GM18498 (cell line): ENCODE data around the gene BFSP1.

ENCODE experiments used
- ATAC-seq: cut with Tn5 transposase; IDR thresholded peaks from one replicate; pipeline ENCODE4 v1.9.1; 2021; ENCODE audit warnings: mild to moderate bottlenecking, moderate library complexity; ENCODE audit not compliant: unreplicated experiment

BFSP1 gene

GRCh38 chr20:17530716-17531664, at the start of gene BFSP1:
BFSP1 (minus strand) TSS chr20:17531379; CDS start chr20:17531329, 50 bp downstream.
- peak; percentile 48 for ATAC-seq

GRCh38 chr20:17580895-17581294, 49.7 kb upstream of the BFSP1 start:
- no peak for ATAC-seq

DNA sequence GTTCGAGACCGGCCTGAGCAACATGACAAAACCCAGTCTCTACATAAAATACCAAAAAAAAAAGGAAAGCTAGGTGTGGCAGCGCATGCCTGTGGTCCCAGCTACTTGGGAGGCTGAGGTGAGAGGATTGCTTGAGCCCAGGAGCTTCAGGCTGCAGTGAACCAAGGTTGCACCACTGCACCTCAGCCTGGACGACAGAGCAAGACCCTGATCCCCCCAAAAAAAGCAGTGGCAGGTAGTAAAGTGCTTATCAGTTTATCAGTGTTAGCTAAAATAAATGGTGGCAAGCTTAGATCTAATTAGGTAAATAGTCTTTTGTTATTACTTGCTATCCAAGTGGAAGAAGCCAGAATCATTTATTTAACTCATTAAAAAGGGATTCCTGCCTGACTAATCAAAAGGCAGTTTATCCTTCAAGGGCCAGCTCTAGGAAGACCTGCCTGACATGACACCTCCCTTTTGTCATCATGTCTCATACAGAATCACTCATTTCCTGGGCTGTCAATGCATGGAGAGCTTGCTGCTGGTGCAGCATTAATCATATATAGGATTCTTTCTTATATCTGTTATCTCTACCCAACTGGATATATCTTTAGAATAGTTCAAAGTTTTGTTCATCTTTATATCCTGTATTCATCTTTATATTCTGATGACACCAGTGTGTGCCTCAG, 48.3 kb upstream of the BFSP1 start:
- no peak for ATAC-seq

DNA sequence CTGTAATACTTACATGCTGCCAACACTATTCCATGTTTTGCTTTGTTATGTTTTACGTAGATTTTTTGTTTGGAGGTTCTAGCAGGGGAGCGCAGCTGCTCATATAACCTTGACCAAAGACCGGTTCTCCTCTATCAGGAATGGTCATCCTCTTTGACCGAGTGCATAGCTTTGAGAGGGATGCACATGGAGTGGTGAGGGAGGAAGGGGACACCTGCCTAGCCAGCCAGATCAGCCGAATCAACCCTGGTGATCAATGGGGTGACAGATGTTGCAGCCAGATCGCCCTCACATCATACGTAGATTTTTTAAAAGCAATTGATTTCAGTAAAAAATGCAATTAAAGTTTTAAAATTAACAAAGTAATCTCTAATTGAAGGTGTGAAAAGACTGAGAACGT, 45.0 kb upstream of the BFSP1 start:
- no peak for ATAC-seq

GRCh38 chr20:17573463-17573862, 42.3 kb upstream of the BFSP1 start:
- no peak for ATAC-seq

DNA sequence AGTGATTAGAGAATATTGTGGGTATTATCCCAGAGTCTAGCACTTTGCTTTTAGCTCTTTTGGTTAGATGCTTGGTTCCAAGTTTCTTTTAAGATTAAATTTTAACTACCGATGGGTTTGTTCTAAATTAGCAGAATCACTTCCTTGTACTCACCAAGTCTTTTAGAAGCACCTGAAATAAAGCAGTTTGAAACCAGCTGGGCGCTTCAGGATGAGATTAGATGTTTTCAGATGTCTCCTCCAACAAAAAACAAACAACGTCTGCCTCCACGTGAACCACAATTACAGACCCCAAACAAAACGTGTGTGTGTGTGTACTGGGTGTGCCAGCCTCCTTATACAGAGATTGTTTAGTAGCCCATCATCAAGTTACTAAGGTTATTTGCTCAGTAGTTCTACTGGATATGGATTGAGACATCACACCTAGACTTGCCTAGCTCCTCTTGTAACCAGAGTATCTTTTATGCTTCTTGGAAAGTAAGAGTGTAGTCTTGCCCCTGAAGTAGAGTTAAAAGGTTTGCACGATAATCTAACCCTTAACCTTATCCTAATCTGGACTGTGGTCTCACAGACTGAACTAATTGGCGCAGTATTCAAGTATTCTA, 41.0 kb upstream of the BFSP1 start:
- ATAC-seq = no peak

DNA sequence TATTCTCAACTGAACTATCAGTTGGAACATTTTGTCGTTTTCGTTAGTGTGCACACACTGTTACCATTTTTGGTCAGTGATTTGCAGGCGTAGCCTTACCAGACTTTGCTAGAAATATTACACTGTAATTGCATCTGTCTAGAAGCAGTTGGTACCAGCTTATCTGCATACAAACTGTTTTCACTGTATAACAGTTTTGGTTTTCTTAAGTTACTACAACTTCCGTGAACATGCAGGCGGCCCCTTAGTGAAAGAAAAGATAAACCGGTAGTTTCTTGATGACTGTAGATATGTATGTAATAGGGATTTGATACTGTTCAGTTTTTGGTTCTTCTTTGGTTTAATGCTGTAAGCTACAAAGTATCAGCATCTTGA, 40.0 kb upstream of the BFSP1 start:
- peak; percentile 25 for ATAC-seq

GRCh38 chr20:17570347-17571152, 39.4 kb upstream of the BFSP1 start:
- ATAC-seq = peak; percentile 41

DNA sequence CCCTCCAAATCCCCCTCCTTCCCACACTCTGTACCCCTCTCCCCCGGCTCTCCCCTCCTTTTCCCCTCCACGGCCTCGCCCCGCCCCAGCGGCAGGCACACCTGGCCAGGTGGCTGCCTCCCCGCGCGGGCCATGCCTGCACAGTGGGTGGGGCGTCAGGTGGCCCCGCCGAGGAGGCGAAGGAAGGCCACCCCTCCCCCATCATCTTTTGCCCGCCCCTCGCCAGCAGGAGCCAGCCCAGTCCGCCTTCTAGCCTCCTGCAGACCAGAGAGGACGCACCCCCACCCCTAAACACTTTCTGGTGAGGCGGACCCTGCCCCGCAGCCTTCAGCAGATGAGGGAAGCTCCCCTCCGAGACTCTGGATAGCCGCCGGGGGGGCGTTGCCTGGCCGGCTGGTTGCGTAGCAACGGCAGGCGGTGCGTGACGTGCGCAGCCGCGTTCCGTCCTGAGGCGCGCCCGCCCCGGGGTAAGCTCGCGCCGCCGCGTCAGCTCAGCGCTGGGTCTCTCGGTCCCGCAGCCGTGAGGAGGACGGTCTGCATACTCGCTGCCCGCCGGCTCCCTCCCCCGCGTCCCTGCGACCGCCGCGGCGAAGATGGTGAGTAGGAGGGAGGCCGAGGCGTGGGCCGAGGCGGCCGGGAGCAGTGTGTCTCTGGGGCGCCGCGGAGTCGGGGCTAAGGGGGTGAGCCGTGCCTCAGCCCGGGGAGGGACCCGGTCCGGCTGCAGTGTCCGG, 38.6 kb upstream of the BFSP1 start, which contains the start of gene DSTN:
DSTN (plus strand) TSS at position 460 of the 731 bp plus-strand sequence; CDS start at position 594, 134 bp downstream.
- peak; percentile 94 for ATAC-seq

DNA sequence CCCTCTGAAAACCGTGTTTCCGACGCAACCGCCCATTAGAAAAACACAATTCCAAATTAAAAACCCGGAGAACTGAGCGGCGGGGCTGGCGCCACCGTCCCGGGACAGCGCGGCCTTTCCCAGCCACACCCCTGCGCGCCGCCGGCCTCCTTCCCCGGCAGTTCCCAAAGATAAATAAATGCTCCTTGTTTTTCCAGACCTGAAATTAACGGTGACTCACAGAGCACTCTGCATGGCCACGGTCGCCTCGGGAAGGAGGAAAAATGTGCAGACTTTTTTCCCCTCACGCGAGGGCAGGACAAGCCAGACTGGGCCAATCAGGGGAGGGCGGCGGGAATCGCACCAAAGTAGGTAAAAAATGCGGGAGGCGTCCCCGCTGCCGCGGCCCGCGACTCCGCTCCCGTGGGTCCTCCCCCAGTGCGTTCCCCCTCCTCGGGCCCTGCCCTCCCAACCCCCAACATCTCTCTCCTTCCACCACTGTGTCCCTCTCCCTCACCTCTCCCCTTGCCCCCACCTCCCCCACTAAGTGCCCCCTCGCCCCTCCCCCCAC, 37.9 kb upstream of the BFSP1 start:
- no peak for ATAC-seq

GRCh38 chr20:17568045-17568788, 37.0 kb upstream of the BFSP1 start:
- no peak for ATAC-seq

- no peak for ATAC-seq
Observed at GRCh38 chr20:17566345-17566744, 35.2 kb upstream of the BFSP1 start.

GRCh38 chr20:17565169-17565845, 34.1 kb upstream of the BFSP1 start:
- no peak for ATAC-seq

- ATAC-seq = no peak
Observed at GRCh38 chr20:17562804-17563305, 31.7 kb upstream of the BFSP1 start.

GRCh38 chr20:17560344-17561074, 29.3 kb upstream of the BFSP1 start:
- ATAC-seq = no peak

- no peak for ATAC-seq
Observed at GRCh38 chr20:17559338-17559737, 28.2 kb upstream of the BFSP1 start.

- no peak for ATAC-seq
Observed at GRCh38 chr20:17558941-17559304, 27.7 kb upstream of the BFSP1 start.
